HepG2 (cell line): Measurements from ENCODE around the gene VPS11. TPM values are rescaled to one million over a fixed set of nuclear protein-coding genes. Genes with fewer than 3 reads are reported as not detected.

Experiments used
- AGO1 ChIP-seq: fragments of 200-400 bp; formaldehyde crosslinking; IDR thresholded peaks from 2 replicates; pipeline ENCODE4 v1.6.1; 2017; ENCODE audit warnings: mild to moderate bottlenecking, low read depth, low read length, moderate library complexity; ENCODE audit not compliant: poor library complexity, severe bottlenecking
- ETS1 ChIP-seq: sonication (generic); formaldehyde crosslinking; IDR thresholded peaks from 2 replicates; pipeline ENCODE4 v1.4.0; 2020; ENCODE audit warnings: missing genetic modification reagents
- FOXJ3 ChIP-seq: sonication (generic); formaldehyde crosslinking; IDR thresholded peaks from 2 replicates; pipeline ENCODE4 v1.4.0; 2020; ENCODE audit warnings: missing genetic modification reagents, mild to moderate bottlenecking, borderline replicate concordance
- HINFP ChIP-seq: sonication (generic); formaldehyde crosslinking; IDR thresholded peaks from 2 replicates; pipeline ENCODE4 v1.4.0; 2020; ENCODE audit warnings: low read depth, mild to moderate bottlenecking, missing genetic modification reagents
- HNRNPK ChIP-seq: fragments of 200-400 bp; formaldehyde crosslinking; IDR thresholded peaks from 2 replicates; pipeline ENCODE4 v1.6.1; 2018; ENCODE audit warnings: low read length, low read depth, moderate library complexity, mild to moderate bottlenecking; ENCODE audit not compliant: poor library complexity, severe bottlenecking
- MXD4 ChIP-seq: IDR thresholded peaks from 2 replicates; pipeline ENCODE4 v1.6.1; 2016; ENCODE audit warnings: mild to moderate bottlenecking, missing biosample characterization, missing genetic modification reagents
- MYC ChIP-seq: sonication (generic); formaldehyde crosslinking; IDR thresholded peaks from 2 replicates; pipeline ENCODE4 v1.9.0; 2021; ENCODE audit warnings: missing genetic modification reagents, borderline replicate concordance
- NFYB ChIP-seq: sonication (generic); formaldehyde crosslinking; IDR thresholded peaks from 2 replicates; pipeline ENCODE4 v1.4.0; 2020; ENCODE audit warnings: missing genetic modification reagents
- RARA ChIP-seq: IDR thresholded peaks from 2 replicates; pipeline ENCODE4 v1.6.1; 2016; ENCODE audit warnings: missing genetic modification reagents, missing compliant biosample characterization
- SRSF1 ChIP-seq: fragments of 200-400 bp; formaldehyde crosslinking; optimal IDR thresholded peaks from 2 replicates; pipeline ENCODE3; 2017; ENCODE audit warnings: mild to moderate bottlenecking, low read depth, low read length, moderate library complexity
- ZKSCAN1 ChIP-seq: fragments of 150-350 bp; IDR thresholded peaks from 2 replicates; pipeline ENCODE4 v1.6.1; 2014; ENCODE audit warnings: low read length
- ZNF318 ChIP-seq: sonication (generic); formaldehyde crosslinking; IDR thresholded peaks from 2 replicates; pipeline ENCODE4 v1.4.0; 2020; ENCODE audit warnings: mild to moderate bottlenecking, missing genetic modification reagents
- ZNF567 ChIP-seq: sonication (generic); formaldehyde crosslinking; IDR thresholded peaks from 2 replicates; pipeline ENCODE4 v1.8.1; 2023; ENCODE audit warnings: mild to moderate bottlenecking, missing genetic modification reagents, borderline replicate concordance
- ZNF75D ChIP-seq: sonication (generic); formaldehyde crosslinking; IDR thresholded peaks from 2 replicates; pipeline ENCODE4 v1.8.1; 2023; ENCODE audit warnings: missing genetic modification reagents, mild to moderate bottlenecking, borderline replicate concordance
- polyA plus RNA-seq, 8 experiments: library from polyadenylated mRNA; depleted of rRNA in 3 of 8; stranded (reverse) in 7 of 8; unstranded in 1 of 8; fragments of >200 nt; fragmentation: Illumina TruSeq in 4 of 8; extraction: Trizol in 4 of 8; gene quantifications; 2 replicates each; pipeline versions ENCODE4 v1.2.1 to v1.2.3, GENCODE V29; 2011 to 2016; ENCODE audit warnings: low read depth in 4 of 8, missing spikeins in 1 of 8, mixed read lengths in 1 of 8; ENCODE audit not compliant: insufficient read depth in 1 of 8
- total RNA-seq, 5 experiments: library from RNA; depleted of rRNA; stranded (reverse); fragments of >200 nt; fragmentation: Illumina TruSeq; extraction: Trizol; gene quantifications; 2 replicates each; pipeline ENCODE4 v1.2.3, GENCODE V29; 2016; ENCODE audit warnings: low read depth in 1 of 5

Gene VPS11
- total and polyA plus RNA-seq, 2 of the 13 experiments (the other 11 are each of a cell fraction or from before 2014, with no cell fraction given), result 13.7 to 21.6 TPM

- TF ChIP-seq ZNF567 (CRISPR knock-in tag) (0 out of 2 replicates have a peak, but pooled peaks have one; percentile 54), MYC (CRISPR knock-in tag) (peak; percentile 67; the same call in 1 of the 2 replicates), HINFP (CRISPR knock-in tag) (0 out of 2 replicates have a peak, but pooled peaks have one; percentile 39), ZNF75D (CRISPR knock-in tag) (no peak), MXD4 (CRISPR knock-in tag) (peak; percentile 91), NFYB (peak; percentile 70), ZKSCAN1 (no peak), FOXJ3 (CRISPR knock-in tag) (peak; percentile 46; the same call in 1 of the 2 replicates), ETS1 (CRISPR knock-in tag) (no peak), RARA (CRISPR knock-in tag) (peak; percentile 29; the same call in 1 of the 2 replicates), SRSF1 (no peak), HNRNPK (no peak), ZNF318 (CRISPR knock-in tag) (no peak), AGO1 (no peak)
Observed at GRCh38 chr11:119067371-119068222, at the start of gene VPS11 (continued).
